Kidney (tissue), 14 donors: ENCODE measurements around the gene MED13L. TPM values are rescaled to one million over a fixed set of nuclear protein-coding genes. Genes with fewer than 3 reads are reported as not detected.

Experiments
- DNase-seq, 5 donors: peaks; one replicate each; pipeline ENCODE4 v3.0.0-alpha.2; 2013 to 2020
- FAIRE-seq: peaks from 2 replicates; lab custom pipeline; 2012; peaks lifted over from hg19 to GRCh38; lab: Jason Lieb, UNC
- H3K27ac ChIP-seq, 2 donors: one replicate each; pipeline ENCODE4 v1.7.0; 2013; ENCODE audit warnings: low read depth in 2 of 2, low read length in 2 of 2, inconsistent platforms in 1 of 2
- H3K27me3 ChIP-seq: one replicate; pipeline ENCODE4 v1.7.1; 2013; ENCODE audit warnings: low read length, inconsistent platforms; ENCODE audit not compliant: control insufficient read depth, insufficient read depth
- H3K36me3 ChIP-seq, 3 donors: one replicate each; pipeline versions ENCODE4 v1.7.0 to v1.7.1; 2013; ENCODE audit warnings: low read length in 3 of 3, control low read depth in 1 of 3, inconsistent platforms in 1 of 3; ENCODE audit not compliant: insufficient read depth in 3 of 3, control insufficient read depth in 2 of 3
- H3K4me1 ChIP-seq, 3 donors: one replicate each; pipeline versions ENCODE4 v1.7.0 to v1.7.1; 2013; ENCODE audit warnings: low read length in 3 of 3, inconsistent platforms in 1 of 3, low read depth in 1 of 3; ENCODE audit not compliant: control insufficient read depth in 2 of 3, insufficient read depth in 2 of 3
- H3K4me3 ChIP-seq, 3 donors: one replicate each; pipeline versions ENCODE4 v1.7.0 to v1.8.1; 2013; ENCODE audit warnings: low read length in 3 of 3, control low read depth in 1 of 3, inconsistent platforms in 1 of 3
- H3K9ac ChIP-seq, 3 donors: one replicate each; pipeline versions ENCODE4 v1.7.0 to v1.7.1; 2013; ENCODE audit warnings: low read length in 3 of 3, control low read depth in 1 of 3, inconsistent platforms in 1 of 3
- H3K9me3 ChIP-seq, 3 donors: one replicate each; pipeline versions ENCODE4 v1.7.0 to v1.7.1; 2013; ENCODE audit warnings: low read length in 3 of 3, control low read depth in 1 of 3, inconsistent platforms in 1 of 3; ENCODE audit not compliant: control insufficient read depth in 2 of 3, insufficient read depth in 1 of 3
- intact Hi-C: fragments of 100-400 bp; cut with DNase I; formaldehyde crosslinking; loops from one replicate; pipeline ENCODE4 v1.11.1; 2022
- polyA plus RNA-seq: library from polyadenylated mRNA; stranded (reverse); fragments of 350-450 nt; fragmentation: Illumina TruSeq; extraction: RNeasy Lipid Tissue Mini Kit (QIAGEN cat#74804); gene quantifications from one replicate; pipeline ENCODE4 v1.2.3, GENCODE V29; 2014; ENCODE audit warnings: low read depth, low replicate concordance; ENCODE audit not compliant: insufficient read depth
- total RNA-seq: library from RNA; stranded (reverse); fragmentation: NEBNext Ultra II Directional; extraction: Animal tissue kit (Norgen Biotek cat#: 25700); gene quantifications from one replicate; pipeline ENCODE4 v1.2.1, GENCODE V29; 2021
- TF ChIP-seq, protein P1 (sequence below): IDR thresholded peaks from 3 replicates; pipeline ENCODE4 v1.5.1; 2012; ENCODE audit warnings: mild to moderate bottlenecking, moderate library complexity, borderline replicate concordance; ENCODE audit not compliant: insufficient read depth; ENCODE audit errors: extremely low read depth
- donor health status: control.
- donor health status: control.
- donor health status: control.
- donor health status: control.
- donor health status: control.
- donor health status: DM: yes; HTN: yes; CAD: no.
- donor health status: Normal renal cell carcinoma (clear cell type).

The MED13L gene
- total and polyA plus RNA-seq, 2 donors from 2014 or later: 7.1 to 153 TPM

DNA sequence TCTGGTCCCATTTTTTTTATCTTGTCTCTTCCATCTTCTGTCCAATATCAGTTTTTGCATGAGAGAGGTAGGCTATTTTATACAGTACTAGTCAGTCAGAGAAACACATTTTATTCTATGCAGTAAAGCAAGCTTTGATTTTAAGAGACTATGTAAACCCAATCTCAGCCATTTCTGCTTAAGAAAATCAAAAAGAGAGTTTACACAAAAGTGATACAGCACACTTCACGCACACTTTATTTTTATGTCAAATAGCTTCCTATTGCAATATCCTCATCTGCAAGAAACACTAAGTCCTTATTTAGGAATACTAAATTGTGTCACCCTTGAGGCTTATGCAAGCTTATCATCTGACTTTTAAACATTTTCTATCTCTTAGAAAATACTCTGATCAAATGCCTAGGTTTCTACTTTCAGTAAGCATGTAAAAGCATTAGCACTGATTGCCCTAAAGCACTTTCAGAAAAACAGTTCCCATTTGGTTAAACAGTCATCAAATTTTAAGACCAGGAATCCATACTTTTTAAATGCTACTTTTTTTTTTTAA lies 78.3 kb downstream of the MED13L start:
- no peak overlapping the region for H3K27ac ChIP-seq
- intact Hi-C loops: no loop called here

DNA sequence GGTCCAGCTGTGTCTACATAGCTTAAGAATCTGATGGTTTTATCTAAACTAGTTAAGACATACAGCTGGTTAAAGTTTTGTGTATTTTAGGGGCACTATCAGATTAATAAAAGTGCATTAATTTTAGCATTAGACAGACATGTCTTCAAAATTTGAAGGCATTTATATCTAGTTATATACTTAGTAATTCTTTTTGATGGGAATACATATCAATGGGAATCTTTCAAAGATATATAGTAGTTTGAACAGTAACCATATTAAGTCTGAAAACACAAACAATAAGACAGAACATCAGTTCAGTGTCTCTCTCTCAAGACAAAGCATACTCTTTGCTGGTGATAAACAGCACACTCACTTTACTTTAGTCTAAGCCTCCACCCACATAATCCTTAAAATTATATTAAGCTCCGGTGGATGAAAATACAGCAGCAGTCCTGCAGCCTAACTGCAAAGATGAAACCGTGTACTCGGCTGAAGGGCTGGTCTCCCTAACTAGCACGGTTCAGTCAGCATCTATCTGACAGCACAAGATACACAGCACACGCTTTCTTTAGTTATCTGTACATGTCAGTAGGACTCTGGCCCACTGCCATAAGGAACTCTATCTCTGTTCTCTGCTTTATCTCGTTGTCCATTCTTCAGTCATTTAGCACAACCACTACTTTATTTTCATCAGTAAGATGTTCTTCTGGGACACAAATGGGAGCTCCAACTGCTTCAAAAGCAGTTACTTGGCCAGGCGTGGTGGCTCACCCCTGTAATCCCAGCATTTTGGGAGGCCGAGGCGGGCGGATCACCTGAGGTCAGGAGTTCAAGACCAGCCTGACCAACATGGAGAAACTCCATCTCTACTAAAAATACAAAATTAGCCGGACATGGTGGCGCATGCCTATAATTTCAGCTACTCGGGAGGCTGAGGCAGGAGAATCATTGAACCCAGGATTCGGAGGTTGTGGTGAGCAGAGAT lies 80.5 kb downstream of the MED13L start:
- no peaks in the 10 kb centered on the region for H3K9me3 ChIP-seq
- H3K36me3 ChIP-seq: no peaks in the 10 kb centered on the region
- no peak overlapping the region for H3K27ac ChIP-seq
- FAIRE-seq (no peak), DNase-seq (no peak)
- no peak overlapping the region for H3K9ac ChIP-seq
- no peak overlapping the region for H3K4me3 ChIP-seq
- H3K27me3 ChIP-seq: no peaks in the 10 kb centered on the region
- TF ChIP-seq, protein P1, sequence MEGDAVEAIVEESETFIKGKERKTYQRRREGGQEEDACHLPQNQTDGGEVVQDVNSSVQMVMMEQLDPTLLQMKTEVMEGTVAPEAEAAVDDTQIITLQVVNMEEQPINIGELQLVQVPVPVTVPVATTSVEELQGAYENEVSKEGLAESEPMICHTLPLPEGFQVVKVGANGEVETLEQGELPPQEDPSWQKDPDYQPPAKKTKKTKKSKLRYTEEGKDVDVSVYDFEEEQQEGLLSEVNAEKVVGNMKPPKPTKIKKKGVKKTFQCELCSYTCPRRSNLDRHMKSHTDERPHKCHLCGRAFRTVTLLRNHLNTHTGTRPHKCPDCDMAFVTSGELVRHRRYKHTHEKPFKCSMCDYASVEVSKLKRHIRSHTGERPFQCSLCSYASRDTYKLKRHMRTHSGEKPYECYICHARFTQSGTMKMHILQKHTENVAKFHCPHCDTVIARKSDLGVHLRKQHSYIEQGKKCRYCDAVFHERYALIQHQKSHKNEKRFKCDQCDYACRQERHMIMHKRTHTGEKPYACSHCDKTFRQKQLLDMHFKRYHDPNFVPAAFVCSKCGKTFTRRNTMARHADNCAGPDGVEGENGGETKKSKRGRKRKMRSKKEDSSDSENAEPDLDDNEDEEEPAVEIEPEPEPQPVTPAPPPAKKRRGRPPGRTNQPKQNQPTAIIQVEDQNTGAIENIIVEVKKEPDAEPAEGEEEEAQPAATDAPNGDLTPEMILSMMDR: no peak
- intact Hi-C loops: no loop called here
- peaks cover 0 to 3% (median 0%) of the 10 kb centered on the region in 3 donors for H3K4me1 ChIP-seq

More for the DNA sequence above, 78.3 kb downstream of the MED13L start:
- H3K27me3 ChIP-seq: no peaks in the 10 kb centered on the region
- no peaks in the 10 kb centered on the region for H3K36me3 ChIP-seq
- no peak overlapping the region for H3K9ac ChIP-seq
- no peak for DNase-seq
- peaks cover 0 to 3% (median 0%) of the 10 kb centered on the region in 3 donors for H3K4me1 ChIP-seq
- FAIRE-seq: no peak
- H3K9me3 ChIP-seq: no peaks in the 10 kb centered on the region
- no peak overlapping the region for H3K4me3 ChIP-seq
- TF ChIP-seq, protein P1: no peak

DNA sequence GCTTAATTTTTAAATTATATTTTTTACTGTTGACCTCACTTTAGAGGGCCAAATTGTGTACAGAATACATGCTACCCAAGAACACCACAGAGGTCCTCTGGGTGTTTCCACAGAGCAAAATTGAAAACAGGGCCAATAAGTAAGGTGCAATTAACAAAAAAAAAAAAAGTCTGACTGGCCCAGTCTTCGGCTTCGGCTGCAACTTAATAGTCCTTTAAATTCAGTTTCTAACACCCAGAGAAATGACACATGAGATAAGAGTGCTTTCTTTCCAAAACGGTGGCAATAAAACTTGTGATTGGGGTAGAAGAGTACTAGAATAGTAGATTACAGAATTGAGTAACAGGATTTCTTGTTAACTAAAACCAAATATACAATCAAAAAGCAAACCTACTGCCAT lies 81.3 kb downstream of the MED13L start:
- no peak for DNase-seq
- no peak overlapping the region for H3K27ac ChIP-seq

More for the DNA sequence above, 81.3 kb downstream of the MED13L start:
- TF ChIP-seq, protein P1: no peak
- H3K4me3 ChIP-seq: no peak overlapping the region
- no peaks in the 10 kb centered on the region for H3K9me3 ChIP-seq
- no peak overlapping the region for H3K9ac ChIP-seq
- intact Hi-C loops: no loop called here
- no peaks in the 10 kb centered on the region for H3K36me3 ChIP-seq
- no peaks in the 10 kb centered on the region for H3K27me3 ChIP-seq
- no peak for FAIRE-seq
- peaks cover 0 to 3% (median 0%) of the 10 kb centered on the region in 3 donors for H3K4me1 ChIP-seq
